Measurements from ENCODE around the gene STX1B. TPM values are rescaled to one million over a fixed set of nuclear protein-coding genes. Genes with fewer than 3 reads are reported as not detected.

Gene STX1B
- total RNA-seq, 1 donor from 2014 or later: 11.0 TPM

DNA sequence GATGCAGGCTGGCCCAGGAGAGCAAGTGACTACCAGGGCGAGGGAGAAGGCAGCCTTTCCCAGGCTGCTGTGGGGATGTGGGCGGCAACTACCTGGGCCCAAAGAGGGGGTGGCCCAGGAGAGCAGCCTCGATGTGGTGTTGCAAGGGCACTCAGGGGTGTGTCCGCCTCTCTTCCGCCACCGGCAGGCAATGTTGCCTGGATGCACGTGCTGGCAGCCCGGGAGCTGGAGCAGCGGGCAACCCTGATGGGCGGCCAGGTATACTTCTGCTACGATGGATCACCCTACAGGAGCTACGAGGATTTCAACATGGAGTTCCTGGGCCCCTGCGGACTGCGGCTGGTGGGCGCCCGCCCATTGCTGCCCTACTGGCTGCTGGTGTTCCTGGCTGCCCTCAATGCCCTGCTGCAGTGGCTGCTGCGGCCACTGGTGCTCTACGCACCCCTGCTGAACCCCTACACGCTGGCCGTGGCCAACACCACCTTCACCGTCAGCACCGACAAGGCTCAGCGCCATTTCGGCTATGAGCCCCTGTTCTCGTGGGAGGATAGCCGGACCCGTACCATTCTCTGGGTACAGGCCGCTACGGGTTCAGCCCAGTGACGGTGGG is 22.8 kb downstream of the STX1B start:
- Histone ChIP-seq H3K27me3 (ENCODE audit: insufficient read depth, low read length) (no peaks in the 10 kb centered on the region), H3K4me1 (ENCODE audit: insufficient read depth, low read length) (peaks cover 10% of the 10 kb centered on the region), H3K36me3 (ENCODE audit: insufficient read depth, low read length) (no peaks in the 10 kb centered on the region), H4K20me1 (ENCODE audit: insufficient read depth, low read length) (peaks cover 6% of the 10 kb centered on the region), H3K4me2 (ENCODE audit: low read length) (no peak overlapping the region), H3K9me3 (ENCODE audit: insufficient read depth, low read depth, low read length) (no peaks in the 10 kb centered on the region), H3K9ac (ENCODE audit: low read length) (no peak overlapping the region), H3K27ac (ENCODE audit: low read depth, low read length) (no peak overlapping the region), H3K79me2 (ENCODE audit: insufficient read depth, low read length) (no peaks in the 10 kb centered on the region), H2AFZ (ENCODE audit: low read depth, low read length) (no peak overlapping the region), H3K4me3 (ENCODE audit: insufficient read depth, low read depth, low read length) (no peak overlapping the region)
- TF ChIP-seq EZH2 (IDR thresholded peaks at IDR 0.05; ENCODE audit: insufficient read depth, low read length): no peak
- TF ChIP-seq CTCF (IDR thresholded peaks at IDR 0.05; ENCODE audit: insufficient read depth, low read depth, low read length): no peak
- Mint-ChIP-seq H3K36me3 (ENCODE audit: low read depth, unreplicated experiment) (peaks cover 12% of the 10 kb centered on the region), H3K27ac (ENCODE audit: unreplicated experiment) (no peak overlapping the region), H3K4me1 (ENCODE audit: low read depth, unreplicated experiment) (peaks cover 7% of the 10 kb centered on the region), H3K9me3 (ENCODE audit: unreplicated experiment) (no peaks in the 10 kb centered on the region), H3K27me3 (ENCODE audit: low read depth, unreplicated experiment) (no peaks in the 10 kb centered on the region), H3K4me3 (ENCODE audit: unreplicated experiment) (no peak overlapping the region)
- FAIRE-seq (no peak), DNase-seq (ENCODE audit: low read depth) (no peak)

DNA sequence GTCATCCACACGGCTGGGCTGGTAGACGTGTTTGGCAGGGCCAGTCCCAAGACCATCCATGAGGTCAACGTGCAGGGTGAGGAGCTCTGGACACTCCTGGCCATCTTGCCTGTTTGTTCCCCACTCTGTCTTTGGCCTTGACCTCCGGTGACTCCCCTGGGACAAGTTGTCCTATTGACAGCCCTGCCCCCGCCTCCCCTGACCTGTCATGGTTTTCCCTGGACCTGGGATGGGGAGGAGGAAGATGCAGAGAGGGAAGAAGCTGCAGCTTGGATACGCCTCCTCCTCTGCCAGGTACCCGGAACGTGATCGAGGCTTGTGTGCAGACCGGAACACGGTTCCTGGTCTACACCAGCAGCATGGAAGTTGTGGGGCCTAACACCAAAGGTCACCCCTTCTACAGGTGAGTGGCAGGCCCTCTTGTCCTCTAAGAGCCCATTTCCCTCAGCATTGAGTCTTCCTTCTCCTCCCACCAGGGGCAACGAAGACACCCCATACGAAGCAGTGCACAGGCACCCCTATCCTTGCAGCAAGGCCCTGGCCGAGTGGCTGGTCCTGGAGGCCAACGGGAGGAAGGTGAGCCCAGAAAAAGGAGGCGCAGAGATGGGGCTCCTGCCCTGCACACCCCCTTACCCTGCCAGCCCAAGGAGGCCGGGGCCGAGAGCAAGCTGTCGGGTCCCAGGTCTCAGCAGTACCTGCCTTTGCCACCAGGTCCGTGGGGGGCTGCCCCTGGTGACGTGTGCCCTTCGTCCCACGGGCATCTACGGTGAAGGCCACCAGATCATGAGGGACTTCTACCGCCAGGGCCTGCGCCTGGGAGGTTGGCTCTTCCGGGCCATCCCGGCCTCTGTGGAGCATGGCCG is 24.1 kb downstream of the STX1B start:
- Histone ChIP-seq H2AFZ (ENCODE audit: low read depth, low read length) (no peak overlapping the region), H3K4me3 (ENCODE audit: insufficient read depth, low read depth, low read length) (no peak overlapping the region), H3K4me1 (ENCODE audit: insufficient read depth, low read length) (peaks cover 10% of the 10 kb centered on the region), H3K36me3 (ENCODE audit: insufficient read depth, low read length) (no peaks in the 10 kb centered on the region), H4K20me1 (ENCODE audit: insufficient read depth, low read length) (peaks cover 6% of the 10 kb centered on the region), H3K79me2 (ENCODE audit: insufficient read depth, low read length) (no peaks in the 10 kb centered on the region), H3K27me3 (ENCODE audit: insufficient read depth, low read length) (no peaks in the 10 kb centered on the region), H3K9me3 (ENCODE audit: insufficient read depth, low read depth, low read length) (no peaks in the 10 kb centered on the region), H3K4me2 (ENCODE audit: low read length) (no peak overlapping the region), H3K9ac (ENCODE audit: low read length) (no peak overlapping the region), H3K27ac (ENCODE audit: low read depth, low read length) (no peak overlapping the region)
- DNase-seq (ENCODE audit: low read depth): no peak
- peak overlapping the region; percentile 27 for H3K4me3 Mint-ChIP-seq (ENCODE audit: unreplicated experiment)
- peaks cover 14% of the 10 kb centered on the region for H3K36me3 Mint-ChIP-seq (ENCODE audit: low read depth, unreplicated experiment)
- H3K9me3 Mint-ChIP-seq (ENCODE audit: unreplicated experiment): no peaks in the 10 kb centered on the region
- peaks cover 7% of the 10 kb centered on the region for H3K4me1 Mint-ChIP-seq (ENCODE audit: low read depth, unreplicated experiment)
- no peak for FAIRE-seq
- H3K27ac Mint-ChIP-seq (ENCODE audit: unreplicated experiment): no peak overlapping the region
- no peak for TF ChIP-seq CTCF (IDR thresholded peaks at IDR 0.05; ENCODE audit: insufficient read depth, low read depth, low read length)
- TF ChIP-seq EZH2 (IDR thresholded peaks at IDR 0.05; ENCODE audit: insufficient read depth, low read length): no peak
- no peaks in the 10 kb centered on the region for H3K27me3 Mint-ChIP-seq (ENCODE audit: low read depth, unreplicated experiment)

Measured in astrocyte (in vitro differentiated cells and primary cell).